NCI-H460 (cell line): Measurements from ENCODE around the gene BCL2L1. TPM values are rescaled to one million over a fixed set of nuclear protein-coding genes. Genes with fewer than 3 reads are reported as not detected.

Source experiments
- DNase-seq: peaks from one replicate; pipeline ENCODE4 v3.0.0-alpha.2; 2016; ENCODE audit warnings: low read depth; ENCODE audit errors: extremely low read depth
- total RNA-seq: library from RNA; depleted of rRNA; stranded (reverse); fragments of >200 nt; shearing (Covaris generic); gene quantifications from 2 replicates; pipeline ENCODE4 v1.2.3, GENCODE V29; 2014

BCL2L1 gene
- total RNA-seq, 1 experiment from 2014 or later: 90.6 TPM

GRCh38 chr20:31738729-31739549 lies 16.3 kb upstream of the BCL2L1 start, which contains the start of gene TPX2:
Gene TPX2, plus strand, starts transcription at chr20:31739290. Its CDS starts 18,187 bp downstream, at chr20:31757477.
- DNase-seq: peak; percentile 98

GRCh38 chr20:31731321-31731717 lies 8.7 kb upstream of the BCL2L1 start:
- DNase-seq: no peak

GRCh38 chr20:31723319-31724078 lies 831 bp upstream of the BCL2L1 start:
- peak; percentile 96 for DNase-seq

DNA sequence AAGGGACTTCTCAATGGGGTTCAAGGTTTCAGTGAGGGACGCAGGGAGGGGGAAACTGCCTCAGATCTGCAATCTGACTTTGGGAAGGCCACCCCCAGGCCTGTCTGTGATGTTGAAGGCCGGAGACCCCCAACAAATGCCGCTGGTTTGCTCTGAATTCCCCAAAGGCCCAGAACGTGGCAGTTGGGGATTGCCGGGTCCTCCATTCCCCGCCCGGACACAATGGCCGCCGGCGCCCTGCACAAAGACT lies 326 bp upstream of the BCL2L1 start:
- no peak for DNase-seq

- no peak for DNase-seq
Observed at GRCh38 chr20:31721408-31722256, 1.0 kb downstream of the BCL2L1 start.

GRCh38 chr20:31720486-31721407 lies 1.9 kb downstream of the BCL2L1 start:
- DNase-seq: no peak

DNA sequence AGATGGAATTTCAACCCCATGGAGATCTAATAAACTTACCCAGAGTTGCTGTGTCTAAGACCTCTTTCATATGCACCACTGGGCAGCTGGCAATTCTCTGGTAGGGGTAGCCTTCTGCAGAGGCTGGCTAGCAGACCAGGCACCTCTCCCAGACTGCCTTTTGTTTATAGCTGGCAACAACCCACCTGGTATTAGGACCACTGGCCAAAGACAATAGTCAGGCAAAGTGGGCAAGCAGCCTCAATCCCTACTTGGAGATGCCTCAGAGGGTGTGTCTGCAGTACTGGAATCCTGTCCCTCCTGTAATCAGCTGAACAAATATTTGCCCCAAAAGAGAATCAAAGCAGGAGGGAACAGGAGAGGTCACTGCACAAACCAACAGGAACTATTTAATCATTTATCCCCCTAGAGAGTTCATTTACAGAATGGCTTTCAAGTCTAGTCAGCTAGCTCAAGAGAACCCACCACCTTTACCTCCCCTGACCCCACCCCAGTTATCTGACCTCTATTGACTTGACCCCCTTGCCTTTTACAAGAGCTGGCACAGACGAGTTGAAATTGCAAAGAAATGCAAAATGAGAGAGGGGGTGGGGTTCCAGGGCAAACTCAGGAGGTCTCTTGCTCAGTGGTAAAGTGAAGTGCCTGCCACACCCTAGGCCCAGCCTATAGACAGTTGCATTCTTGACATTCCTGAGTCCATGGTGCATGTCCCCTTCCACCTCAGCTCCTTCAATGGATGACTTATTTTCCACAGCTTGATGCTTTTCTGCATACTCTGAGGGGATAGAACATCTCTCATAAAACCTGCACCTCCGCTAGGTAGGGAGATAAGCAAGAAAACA lies 2.8 kb downstream of the BCL2L1 start:
- peak; percentile 56 for DNase-seq

GRCh38 chr20:31718952-31719643 lies 3.6 kb downstream of the BCL2L1 start:
- DNase-seq: no peak

GRCh38 chr20:31717478-31718201 lies 5.0 kb downstream of the BCL2L1 start:
- DNase-seq: no peak

DNA sequence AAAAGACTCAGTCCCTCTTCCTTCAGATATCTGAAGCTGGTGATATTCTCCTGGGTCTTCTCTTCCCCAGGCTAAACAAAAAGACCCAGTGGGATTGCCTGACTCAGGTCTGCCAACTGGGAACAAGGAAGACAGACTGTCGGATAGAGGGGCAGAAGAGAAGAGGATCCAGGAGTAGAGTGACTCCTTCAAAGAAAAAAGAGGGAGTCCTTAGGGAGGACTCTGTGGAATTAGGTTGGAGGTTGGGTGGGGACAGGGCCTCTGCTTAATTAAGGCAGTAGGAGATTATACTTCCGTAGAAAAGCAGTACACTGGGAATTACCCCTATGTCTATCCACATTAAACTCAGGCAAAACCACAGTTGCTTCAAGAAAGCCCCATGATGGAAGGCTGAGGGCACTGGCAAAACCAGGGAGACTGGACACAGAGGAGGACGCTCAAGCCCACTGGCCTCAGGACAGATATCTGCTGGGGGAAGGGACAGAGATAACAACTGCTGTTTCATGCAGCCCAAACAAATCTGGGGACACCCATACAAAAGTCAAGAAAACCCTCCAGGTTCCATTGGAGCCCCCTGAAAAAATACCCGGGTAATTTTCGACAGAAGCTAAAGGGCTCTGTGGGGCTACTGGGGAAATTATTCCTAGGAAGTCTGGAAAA lies 5.7 kb downstream of the BCL2L1 start:
- no peak for DNase-seq

GRCh38 chr20:31716351-31716750 lies 6.3 kb downstream of the BCL2L1 start:
- DNase-seq: no peak

DNA sequence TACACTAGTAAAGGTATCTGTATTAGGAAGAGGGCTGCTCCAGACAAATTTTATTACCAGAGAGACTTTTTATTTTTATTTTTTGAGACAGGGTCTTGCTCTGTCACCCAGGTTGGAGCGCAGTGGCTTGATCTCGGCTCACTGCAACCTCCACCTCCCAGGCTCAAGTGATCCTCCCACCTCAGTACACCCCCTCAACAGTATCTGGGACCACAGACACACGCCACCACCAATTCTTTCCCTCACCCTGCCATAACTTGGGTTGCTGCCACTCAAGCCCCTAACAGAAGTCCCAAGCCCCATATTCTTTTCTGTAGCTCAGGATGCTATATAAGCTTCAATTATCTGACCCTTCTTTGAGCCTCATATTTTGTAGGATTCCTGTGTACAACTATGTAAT lies 6.9 kb downstream of the BCL2L1 start:
- no peak for DNase-seq

DNA sequence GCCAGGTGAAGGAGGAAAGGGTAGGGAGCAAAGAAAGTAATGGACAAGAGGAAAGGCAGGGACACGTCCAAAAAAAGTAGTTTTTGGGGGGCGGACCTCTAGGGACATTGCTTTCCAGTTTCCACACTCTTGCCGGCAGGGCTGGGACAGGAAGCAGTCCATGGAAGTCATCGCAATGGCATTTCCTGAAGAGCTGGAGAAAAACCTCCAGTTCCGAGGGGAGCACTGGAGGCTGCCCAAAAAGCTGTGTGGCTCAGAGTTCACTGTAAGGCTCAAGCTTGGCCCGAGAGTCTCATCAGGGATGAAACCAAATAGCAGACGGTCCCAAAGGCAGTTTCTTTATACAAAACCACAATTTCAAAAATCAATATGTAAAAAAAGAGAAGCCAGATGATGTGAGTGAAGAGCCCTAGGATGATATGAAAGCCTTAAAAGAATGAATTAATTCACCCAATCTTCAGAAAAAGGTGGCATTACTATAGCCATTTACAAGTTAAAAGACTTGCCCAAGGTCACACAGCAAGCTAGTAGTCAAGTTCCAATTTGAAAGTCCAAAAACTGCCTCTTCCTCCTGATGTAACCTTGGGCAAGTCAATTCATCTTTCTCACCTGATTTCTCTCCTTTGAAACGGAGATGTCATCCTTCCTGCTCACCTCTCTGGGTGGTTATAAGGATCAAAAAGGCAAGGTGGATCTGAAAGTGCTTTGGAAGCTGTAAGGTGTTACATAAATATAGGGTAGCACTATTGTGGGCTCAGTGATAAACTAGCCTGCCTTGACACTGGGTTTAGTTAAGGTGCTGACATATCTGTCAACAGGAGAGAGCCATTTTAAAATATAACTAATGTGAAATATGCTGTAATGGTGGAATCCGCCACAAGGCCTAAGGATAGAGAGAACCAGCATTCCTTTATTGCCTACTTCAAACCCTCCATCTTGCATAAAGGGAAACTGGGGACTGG lies 9.1 kb downstream of the BCL2L1 start:
- peak; percentile 86 for DNase-seq

DNA sequence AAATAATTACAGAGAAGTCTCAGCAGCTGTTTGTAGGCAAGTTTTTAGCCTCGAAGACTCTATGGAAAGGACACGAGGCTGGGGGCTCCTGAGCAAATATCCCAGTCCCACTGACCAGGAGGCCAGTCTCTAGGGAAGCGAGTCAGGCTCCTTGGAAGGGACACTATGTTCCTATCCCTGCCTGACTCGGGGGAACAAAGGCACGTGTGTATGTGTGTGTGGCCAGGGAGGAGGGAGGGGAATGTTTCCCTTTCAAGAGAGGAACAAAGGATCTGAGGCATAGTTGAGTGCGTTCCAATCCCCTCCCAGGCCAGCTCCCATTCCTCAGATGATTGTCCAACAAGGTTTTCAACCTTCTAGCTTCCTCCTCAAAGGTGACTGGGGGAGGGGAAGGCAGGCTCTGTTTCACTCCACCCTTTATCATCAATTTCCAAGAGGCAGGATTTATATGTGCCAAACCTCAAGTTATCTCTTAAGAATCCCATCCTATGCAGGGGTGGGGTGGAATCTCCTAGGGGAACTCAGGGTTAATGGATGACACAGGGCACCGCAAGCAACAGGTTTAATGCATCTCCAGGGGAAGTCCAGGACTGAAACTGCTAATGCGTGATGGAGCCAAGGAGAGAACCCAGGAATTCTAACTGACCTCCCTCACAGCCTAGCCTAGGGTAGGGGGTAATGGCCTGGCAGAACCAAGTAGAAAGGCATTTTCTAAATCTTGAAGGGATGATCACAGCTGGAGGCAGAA lies 9.9 kb downstream of the BCL2L1 start:
- DNase-seq: no peak

DNA sequence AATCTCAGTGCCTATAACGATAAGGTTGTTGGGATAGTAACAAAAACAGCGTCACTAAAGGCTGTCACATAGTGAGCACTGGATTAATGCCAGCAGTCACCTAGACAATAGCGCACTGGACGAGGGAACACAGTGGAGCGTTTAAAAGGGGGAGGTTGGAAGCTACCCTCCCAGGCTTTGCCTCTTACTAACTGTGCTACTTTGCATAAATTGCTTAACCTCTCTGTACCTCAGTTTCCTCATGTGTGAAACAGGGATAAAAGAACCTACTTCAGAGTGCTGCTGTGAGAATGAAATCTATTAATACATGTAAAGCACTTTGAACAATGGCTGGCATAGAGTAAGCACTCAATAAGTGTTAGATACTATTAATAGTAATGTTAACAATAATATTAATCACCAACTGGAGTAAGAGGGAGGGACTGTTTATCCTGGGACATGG lies 10.5 kb downstream of the BCL2L1 start:
- DNase-seq: no peak
